Stomach (tissue), 4 donors: ENCODE data around the gene ANKS1A.

Experiments used
- CTCF ChIP-seq, 7 experiments: fragments of 450-650 bp in 4 of 7; fragments of 200-600 bp in 3 of 7; sonication (generic) in 3 of 7; IDR thresholded peaks; one replicate each; pipeline ENCODE4 v1.5.1; 2016 to 2019; ENCODE audit warnings: antibody characterized with exemption in 7 of 7, control low read depth in 2 of 7, mild to moderate bottlenecking in 1 of 7
- EP300 ChIP-seq: sonication (generic); formaldehyde crosslinking; IDR thresholded peaks from one replicate; pipeline ENCODE4 v1.6.1; 2017; ENCODE audit warnings: antibody characterized with exemption
- POLR2A ChIP-seq, 4 donors: fragments of 450-650 bp; IDR thresholded peaks; one replicate each; pipeline ENCODE4 v1.6.1; 2016; ENCODE audit warnings: antibody characterized with exemption in 4 of 4, control low read depth in 2 of 4, mild to moderate bottlenecking in 1 of 4, moderate library complexity in 1 of 4

- TF ChIP-seq EP300 = no peak
- no peak for TF ChIP-seq CTCF (IDR thresholded peaks at IDR 0.05)
- no peak for TF ChIP-seq POLR2A (IDR thresholded peaks at IDR 0.05)
These were observed 39.6 kb downstream of the ANKS1A start for GRCh38 chr6:34928695-34929094.
